Spleen (tissue), 7 donors: ENCODE data around the gene HECTD2.

Experiments
- POLR2A ChIP-seq, 3 donors: fragments of 450-650 bp; IDR thresholded peaks; one replicate each; pipeline ENCODE4 v1.5.1; 2017; ENCODE audit warnings: antibody characterized with exemption in 3 of 3, mild to moderate bottlenecking in 1 of 3
- POLR2AphosphoS5 ChIP-seq, 3 donors: sonication (generic); formaldehyde crosslinking; IDR thresholded peaks; one replicate each; pipeline ENCODE4 v1.5.1; 2017; ENCODE audit warnings: antibody characterized with exemption in 3 of 3
- TF ChIP-seq, protein P1 (sequence below), 11 experiments: fragments of 200-600 bp in 7 of 11; fragments of 450-650 bp in 4 of 11; sonication (generic) in 4 of 11; IDR thresholded peaks in 8 of 11; conservative IDR thresholded peaks in 3 of 11; 1 replicate in 7 of 11; 2 replicates in 4 of 11; pipeline versions ENCODE4 v1.4.0 to v1.8.0; 2016 to 2021; ENCODE audit warnings: antibody characterized with exemption in 11 of 11, inconsistent platforms in 4 of 11, mild to moderate bottlenecking in 1 of 11
- donor health status: DM: no; HTN: no; CAD: no; lungs with moderate emphysema.
- donor health status: DM: no; HTN: no; CAD: no.
- donor health status: DM: no; HTN: no; CAD: no.

GRCh38 chr10:91367558-91367957 lies 42.6 kb upstream of the HECTD2 start:
- TF ChIP-seq, protein P1, sequence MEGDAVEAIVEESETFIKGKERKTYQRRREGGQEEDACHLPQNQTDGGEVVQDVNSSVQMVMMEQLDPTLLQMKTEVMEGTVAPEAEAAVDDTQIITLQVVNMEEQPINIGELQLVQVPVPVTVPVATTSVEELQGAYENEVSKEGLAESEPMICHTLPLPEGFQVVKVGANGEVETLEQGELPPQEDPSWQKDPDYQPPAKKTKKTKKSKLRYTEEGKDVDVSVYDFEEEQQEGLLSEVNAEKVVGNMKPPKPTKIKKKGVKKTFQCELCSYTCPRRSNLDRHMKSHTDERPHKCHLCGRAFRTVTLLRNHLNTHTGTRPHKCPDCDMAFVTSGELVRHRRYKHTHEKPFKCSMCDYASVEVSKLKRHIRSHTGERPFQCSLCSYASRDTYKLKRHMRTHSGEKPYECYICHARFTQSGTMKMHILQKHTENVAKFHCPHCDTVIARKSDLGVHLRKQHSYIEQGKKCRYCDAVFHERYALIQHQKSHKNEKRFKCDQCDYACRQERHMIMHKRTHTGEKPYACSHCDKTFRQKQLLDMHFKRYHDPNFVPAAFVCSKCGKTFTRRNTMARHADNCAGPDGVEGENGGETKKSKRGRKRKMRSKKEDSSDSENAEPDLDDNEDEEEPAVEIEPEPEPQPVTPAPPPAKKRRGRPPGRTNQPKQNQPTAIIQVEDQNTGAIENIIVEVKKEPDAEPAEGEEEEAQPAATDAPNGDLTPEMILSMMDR (IDR thresholded peaks at IDR 0.05 in 8 of 11, conservative IDR thresholded peaks at IDR 0.05 in 3 of 11), result no peak
- TF ChIP-seq POLR2A (IDR thresholded peaks at IDR 0.05) (no peak), POLR2AphosphoS5 (IDR thresholded peaks at IDR 0.05) (no peak)
